Central memory CD8-positive, alpha-beta T cell (primary cell): ENCODE results near the gene POLR1B.
"Not testable (repeated sequence)": the region's sequence is repeated elsewhere in the genome, so short reads cannot be mapped to it uniquely, and the experiment has no call there.

ENCODE experiments used
- ATAC-seq: fragments of 150-1000 bp; cut with Tn5 transposase; replicated peaks from 2 replicates; pipeline ENCODE4 v1.10.0; 2022; ENCODE audit warnings: mild to moderate bottlenecking, moderate FRiP score, moderate number of reproducible peaks; ENCODE audit not compliant: poor library complexity, severe bottlenecking; ENCODE audit errors: extremely low read depth
- DNase-seq, 2 donors: peaks; one replicate each; pipeline ENCODE4 v3.0.0; 2021; ENCODE audit warnings: low spot score in 2 of 2
- H3K27ac Mint-ChIP-seq: one replicate; pipeline ENCODE4 v1.8.0; 2022; ENCODE audit warnings: low read depth, mild to moderate bottlenecking, moderate library complexity, mixed read lengths
- H3K27me3 Mint-ChIP-seq: one replicate; pipeline ENCODE4 v1.8.0; 2022; ENCODE audit warnings: mixed read lengths
- H3K36me3 Mint-ChIP-seq: one replicate; pipeline ENCODE4 v1.8.0; 2022; ENCODE audit warnings: mild to moderate bottlenecking, moderate library complexity, mixed read lengths; ENCODE audit not compliant: insufficient read depth
- H3K4me1 Mint-ChIP-seq: one replicate; pipeline ENCODE4 v1.8.0; 2022; ENCODE audit warnings: mixed read lengths
- H3K4me3 Mint-ChIP-seq: one replicate; pipeline ENCODE4 v1.8.0; 2022; ENCODE audit warnings: mild to moderate bottlenecking, moderate library complexity, mixed read lengths
- H3K9me3 Mint-ChIP-seq: one replicate; pipeline ENCODE4 v1.8.0; 2022; ENCODE audit warnings: mixed read lengths

The POLR1B gene

DNA sequence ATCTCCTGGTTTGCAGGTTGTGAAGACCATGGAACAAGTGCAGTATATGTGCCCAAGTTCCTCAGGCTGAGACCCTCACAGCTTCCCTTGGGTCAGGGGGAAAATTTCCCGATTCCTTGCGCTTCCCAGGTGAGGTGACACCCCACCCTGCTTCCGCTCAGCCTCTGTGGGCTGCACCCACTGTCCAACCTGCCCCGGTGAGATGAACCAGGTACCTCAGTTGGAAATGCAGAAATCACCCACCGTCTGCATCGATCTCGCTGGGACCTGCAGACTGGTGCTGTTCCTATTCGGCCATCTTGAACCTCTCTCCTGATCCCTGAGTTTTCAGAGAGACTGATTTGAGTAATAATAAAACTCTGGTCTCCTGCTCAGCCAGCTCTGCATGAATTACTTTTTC, 72.8 kb downstream of the POLR1B start:
- H3K4me1 Mint-ChIP-seq: no peaks in the 10 kb centered on the region
- DNase-seq (no peak), ATAC-seq (no peak)
- no peak overlapping the region for H3K4me3 Mint-ChIP-seq
- H3K27me3 Mint-ChIP-seq: no peaks in the 10 kb centered on the region
- no peaks in the 10 kb centered on the region for H3K9me3 Mint-ChIP-seq
- no peaks in the 10 kb centered on the region for H3K36me3 Mint-ChIP-seq
- no peak overlapping the region for H3K27ac Mint-ChIP-seq

DNA sequence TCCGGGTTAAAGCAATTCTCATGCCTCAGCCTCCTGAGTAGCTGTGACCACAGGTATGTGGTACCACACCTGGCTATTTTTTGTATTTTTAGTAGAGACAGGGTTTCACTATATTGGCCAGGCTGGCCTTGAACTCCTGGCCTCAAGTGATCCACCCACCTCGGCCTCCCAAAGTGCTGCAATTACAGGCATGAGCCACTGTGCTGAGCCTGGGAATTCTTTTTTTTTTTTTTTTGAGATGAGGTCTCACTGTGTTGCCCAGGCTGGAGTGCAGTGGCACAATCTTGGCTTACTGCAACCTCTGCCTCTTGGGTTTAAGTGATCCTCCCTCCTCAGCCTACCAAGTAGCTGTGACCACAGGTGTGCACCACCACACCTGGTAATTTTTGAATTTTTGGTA, 73.5 kb downstream of the POLR1B start:
- not testable (repeated sequence) for ATAC-seq, H3K27ac Mint-ChIP-seq, H3K27me3 Mint-ChIP-seq

DNA sequence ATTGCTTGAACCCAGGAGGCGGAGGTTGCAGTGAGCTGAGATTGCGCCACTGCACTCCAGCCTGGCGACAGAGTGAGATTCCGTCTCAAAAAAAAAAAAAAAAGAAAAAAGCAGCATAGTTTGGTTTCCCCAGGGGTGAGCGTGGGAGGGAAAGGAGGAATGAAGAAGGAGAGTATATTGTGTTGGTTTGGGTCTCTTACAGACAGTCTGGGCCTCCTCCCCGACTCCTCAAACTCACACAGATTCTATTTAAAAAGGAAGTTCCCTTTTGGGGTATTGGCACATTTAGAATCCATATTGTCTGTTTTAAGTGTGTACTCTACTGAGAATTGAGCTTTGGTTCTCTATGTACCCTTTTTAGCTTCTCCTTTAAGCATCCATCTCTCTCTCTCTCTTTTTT, 76.1 kb downstream of the POLR1B start:
- Mint-ChIP-seq H3K27me3 (no peaks in the 10 kb centered on the region), H3K27ac (no peak overlapping the region)
- DNase-seq: no peak

More for the DNA sequence above, 73.5 kb downstream of the POLR1B start:
- not testable (repeated sequence) for H3K9me3 Mint-ChIP-seq, H3K4me1 Mint-ChIP-seq, H3K4me3 Mint-ChIP-seq, H3K36me3 Mint-ChIP-seq, DNase-seq

DNA sequence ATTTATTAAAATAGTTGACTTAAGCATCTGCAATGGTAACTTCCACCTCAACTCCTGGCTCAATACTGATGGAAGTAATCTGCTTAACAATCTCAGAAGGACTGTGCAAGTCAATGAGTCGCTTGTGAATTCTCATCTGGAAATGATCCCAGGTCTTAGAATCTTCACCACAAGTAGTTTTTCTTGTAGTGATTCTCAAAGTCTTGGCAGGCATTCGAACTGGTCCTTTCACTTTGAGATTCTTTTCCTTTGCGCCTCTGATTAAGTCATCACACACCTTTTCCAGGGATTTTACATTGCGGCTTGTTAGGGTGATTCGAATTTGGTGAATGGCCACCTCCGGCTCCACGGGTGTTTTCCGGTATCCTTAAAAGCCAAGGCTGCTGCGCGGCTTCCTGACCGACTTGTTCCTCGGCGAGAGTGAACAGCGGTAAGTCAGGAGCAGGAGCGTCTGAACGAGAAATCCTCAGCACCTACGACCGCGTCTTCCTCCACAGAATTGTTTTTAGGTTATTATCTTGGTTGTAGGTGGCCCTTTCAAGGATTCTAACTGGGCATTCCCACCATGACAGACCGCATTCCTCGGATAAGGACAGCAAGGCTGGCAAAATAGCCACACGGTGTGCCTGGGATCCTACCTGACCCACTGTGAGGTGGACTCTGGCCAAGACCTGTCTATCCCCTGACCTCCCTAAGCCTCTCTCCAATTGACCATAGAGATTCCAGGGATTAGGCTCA, 79.7 kb downstream of the POLR1B start:
- H3K27ac Mint-ChIP-seq: no peak overlapping the region
- ATAC-seq (no peak), DNase-seq (no peak)

More for the DNA sequence above, 76.1 kb downstream of the POLR1B start:
- Mint-ChIP-seq H3K9me3 (no peaks in the 10 kb centered on the region), H3K36me3 (no peaks in the 10 kb centered on the region), H3K4me3 (no peak overlapping the region), H3K4me1 (no peaks in the 10 kb centered on the region)
- no peak for ATAC-seq

DNA sequence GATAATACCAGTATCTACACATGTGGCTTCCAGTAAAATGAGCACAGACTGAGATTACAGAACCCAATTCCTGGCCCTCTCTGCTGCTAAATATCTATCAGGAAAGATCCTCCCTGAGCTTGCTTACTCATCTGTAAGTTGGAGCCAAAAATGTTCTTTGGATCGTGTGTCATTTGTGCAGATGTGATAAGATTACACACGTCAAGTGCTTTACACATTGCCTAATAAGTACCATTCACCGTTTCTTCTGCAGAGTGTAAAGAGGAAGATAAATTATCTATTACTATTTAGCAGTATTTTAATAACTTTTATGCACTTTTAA, 80.2 kb downstream of the POLR1B start:
- Mint-ChIP-seq H3K27me3 (no peaks in the 10 kb centered on the region), H3K9me3 (no peaks in the 10 kb centered on the region), H3K4me1 (peaks cover 34% of the 10 kb centered on the region), H3K27ac (no peak overlapping the region), H3K4me3 (no peak overlapping the region), H3K36me3 (peaks cover 3% of the 10 kb centered on the region)
- ATAC-seq: no peak
- no peak for DNase-seq

More for the DNA sequence above, 79.7 kb downstream of the POLR1B start:
- peaks cover 29% of the 10 kb centered on the region for H3K4me1 Mint-ChIP-seq
- peaks cover 3% of the 10 kb centered on the region for H3K36me3 Mint-ChIP-seq
- no peaks in the 10 kb centered on the region for H3K9me3 Mint-ChIP-seq
- no peaks in the 10 kb centered on the region for H3K27me3 Mint-ChIP-seq
- H3K4me3 Mint-ChIP-seq: no peak overlapping the region

DNA sequence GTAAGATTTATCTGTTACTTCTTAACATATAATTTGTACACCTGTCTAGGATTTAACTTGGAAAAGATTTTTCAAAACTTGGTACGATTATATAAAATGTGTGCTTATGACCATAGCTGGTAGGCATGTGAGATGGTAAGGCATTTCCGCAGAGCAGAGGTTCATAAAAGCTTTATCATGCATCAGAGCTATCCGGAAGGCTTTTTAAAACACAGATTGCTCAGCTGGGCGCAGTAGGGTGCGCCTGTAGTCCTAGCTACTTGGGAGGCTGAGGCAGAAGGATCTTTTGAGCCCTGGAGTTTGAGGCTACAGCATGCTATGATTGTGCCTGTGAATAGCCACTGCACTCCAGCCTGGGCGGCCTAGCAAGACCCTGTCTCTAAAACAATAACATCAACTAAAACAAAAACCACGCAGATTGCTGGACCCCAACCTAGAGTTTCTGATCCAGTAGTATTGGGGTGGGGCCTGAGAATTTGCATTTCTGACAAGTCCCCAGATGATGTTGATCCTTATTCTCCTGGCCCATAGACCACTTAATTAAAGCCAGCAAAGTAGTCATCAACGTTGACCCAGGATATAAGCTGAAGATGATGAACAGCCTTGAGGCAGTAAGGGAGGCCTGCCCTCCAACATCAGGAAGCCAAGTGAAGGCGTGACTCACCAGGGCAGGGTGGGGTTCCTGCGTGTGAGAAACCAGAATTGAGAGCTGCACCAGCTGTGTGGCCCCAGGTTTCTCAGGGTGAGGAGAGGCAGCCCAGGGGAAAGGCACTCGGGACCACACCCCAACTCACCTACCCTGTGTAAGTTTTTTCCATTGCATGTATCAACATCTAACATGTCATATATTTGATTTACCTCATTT, 81.9 kb downstream of the POLR1B start:
- Mint-ChIP-seq H3K9me3 (no peaks in the 10 kb centered on the region), H3K27me3 (no peaks in the 10 kb centered on the region), H3K36me3 (peaks cover 5% of the 10 kb centered on the region), H3K27ac (peak overlapping the region; percentile 78), H3K4me3 (peak overlapping the region; percentile 27), H3K4me1 (peaks cover 43% of the 10 kb centered on the region)
- peak; percentile 80 for ATAC-seq
- peak; percentile 33 to 46 for DNase-seq

DNA sequence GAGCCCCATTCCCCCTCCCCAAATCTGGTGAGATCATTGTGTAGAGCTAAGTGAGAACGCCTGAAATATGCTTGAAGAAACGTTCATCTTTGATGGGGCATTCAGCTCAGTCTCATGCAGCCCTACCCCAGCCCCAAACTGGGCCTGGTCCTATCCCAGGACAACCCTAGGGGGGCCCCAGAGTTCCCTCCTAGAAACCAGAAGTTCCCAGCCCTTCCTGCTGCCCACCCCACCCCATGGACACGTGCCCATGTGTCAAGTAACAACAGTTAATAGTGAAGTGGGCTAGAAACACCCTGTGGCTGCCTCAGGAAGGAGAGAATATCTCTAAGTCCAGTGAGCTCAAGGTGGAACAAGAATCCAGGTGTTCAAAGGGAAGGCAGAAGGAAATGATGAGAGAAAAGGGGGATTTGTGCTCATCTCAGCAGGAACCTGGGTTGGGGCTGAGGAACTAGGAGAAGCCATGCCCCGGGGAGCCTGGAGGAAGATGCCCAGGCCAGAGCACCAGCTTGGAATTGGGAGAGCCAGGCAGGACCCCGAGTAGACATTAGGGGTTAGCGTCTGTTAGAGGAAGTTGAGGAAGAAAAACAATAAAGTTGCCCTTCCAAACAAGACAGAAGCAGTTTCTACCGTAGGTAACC, 83.3 kb downstream of the POLR1B start:
- H3K36me3 Mint-ChIP-seq: peaks cover 6% of the 10 kb centered on the region
- ATAC-seq: no peak
- no peaks in the 10 kb centered on the region for H3K9me3 Mint-ChIP-seq
- DNase-seq: no peak
- H3K4me3 Mint-ChIP-seq: peak overlapping the region; percentile 49
- H3K4me1 Mint-ChIP-seq: peaks cover 58% of the 10 kb centered on the region
- no peak overlapping the region for H3K27ac Mint-ChIP-seq
- H3K27me3 Mint-ChIP-seq: no peaks in the 10 kb centered on the region

DNA sequence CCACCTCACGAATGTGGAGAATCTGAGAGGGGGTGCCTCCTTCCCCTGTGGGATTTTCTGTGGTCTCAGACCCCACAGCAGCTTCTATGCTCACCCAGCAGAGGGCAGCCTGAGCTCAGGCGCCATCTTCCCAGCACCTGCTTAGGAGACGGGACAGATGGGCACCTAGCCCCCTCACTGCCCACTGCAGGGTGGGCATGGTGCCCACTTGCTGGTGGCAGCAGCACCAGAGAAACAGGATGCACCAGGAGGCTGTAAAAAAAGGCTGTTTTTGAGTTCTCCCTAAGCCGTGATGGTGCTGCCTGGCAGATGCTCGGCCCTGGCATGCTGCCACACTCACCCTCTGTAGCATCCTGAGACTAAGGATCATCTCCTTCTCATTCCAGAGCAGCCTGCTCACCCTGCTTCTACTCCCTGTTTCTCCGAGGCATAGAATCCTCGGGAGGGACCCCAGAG, 84.4 kb downstream of the POLR1B start:
- ATAC-seq: peak; percentile 31
- Mint-ChIP-seq H3K27ac (peak overlapping the region; percentile 25), H3K27me3 (no peaks in the 10 kb centered on the region), H3K4me3 (peak overlapping the region; percentile 71), H3K9me3 (no peaks in the 10 kb centered on the region), H3K36me3 (peaks cover 15% of the 10 kb centered on the region), H3K4me1 (peaks cover 68% of the 10 kb centered on the region)
- DNase-seq: peak; percentile 34 to 47
